HG03280 (cell line): ENCODE results near the gene CISD3.
"Not testable (repeated sequence)": the region's sequence is repeated elsewhere in the genome, so short reads cannot be mapped to it uniquely, and the experiment has no call there.

Source experiments
- ATAC-seq: cut with Tn5 transposase; IDR thresholded peaks from one replicate; pipeline ENCODE4 v1.9.1; 2021; ENCODE audit warnings: mild to moderate bottlenecking, moderate library complexity; ENCODE audit not compliant: unreplicated experiment

The CISD3 gene

DNA sequence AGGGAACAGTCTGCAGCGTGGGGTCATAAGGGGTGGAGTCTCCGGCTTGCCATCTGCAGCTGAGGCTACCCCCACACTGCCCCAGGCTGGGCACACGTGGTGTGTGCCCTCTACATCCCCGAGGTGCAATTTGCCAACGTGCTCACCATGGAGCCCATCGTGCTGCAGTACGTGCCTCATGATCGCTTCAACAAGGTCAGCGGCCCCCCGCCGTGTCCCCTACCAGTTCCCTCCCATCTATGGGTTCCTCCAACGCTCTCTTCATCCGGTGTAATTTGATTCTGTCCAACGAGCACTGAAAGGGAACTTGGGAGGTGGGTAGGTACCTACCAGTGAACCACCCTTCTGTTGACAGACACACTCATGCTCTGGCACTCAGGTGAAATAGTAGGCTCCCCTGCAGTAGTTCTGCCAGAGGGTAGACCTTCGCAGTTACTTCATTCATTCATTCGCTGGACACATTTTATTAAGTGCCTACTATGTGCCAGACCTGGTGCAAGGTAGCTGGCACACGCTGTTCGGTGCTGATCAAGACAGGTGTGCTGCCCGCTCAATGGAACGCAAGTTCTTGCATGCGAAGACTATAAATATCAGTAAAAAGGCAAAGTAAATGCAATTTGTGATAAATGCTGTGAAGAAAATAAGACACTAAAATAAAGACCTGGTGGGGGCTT is 22.3 kb upstream of the CISD3 start:
- ATAC-seq, result no peak

DNA sequence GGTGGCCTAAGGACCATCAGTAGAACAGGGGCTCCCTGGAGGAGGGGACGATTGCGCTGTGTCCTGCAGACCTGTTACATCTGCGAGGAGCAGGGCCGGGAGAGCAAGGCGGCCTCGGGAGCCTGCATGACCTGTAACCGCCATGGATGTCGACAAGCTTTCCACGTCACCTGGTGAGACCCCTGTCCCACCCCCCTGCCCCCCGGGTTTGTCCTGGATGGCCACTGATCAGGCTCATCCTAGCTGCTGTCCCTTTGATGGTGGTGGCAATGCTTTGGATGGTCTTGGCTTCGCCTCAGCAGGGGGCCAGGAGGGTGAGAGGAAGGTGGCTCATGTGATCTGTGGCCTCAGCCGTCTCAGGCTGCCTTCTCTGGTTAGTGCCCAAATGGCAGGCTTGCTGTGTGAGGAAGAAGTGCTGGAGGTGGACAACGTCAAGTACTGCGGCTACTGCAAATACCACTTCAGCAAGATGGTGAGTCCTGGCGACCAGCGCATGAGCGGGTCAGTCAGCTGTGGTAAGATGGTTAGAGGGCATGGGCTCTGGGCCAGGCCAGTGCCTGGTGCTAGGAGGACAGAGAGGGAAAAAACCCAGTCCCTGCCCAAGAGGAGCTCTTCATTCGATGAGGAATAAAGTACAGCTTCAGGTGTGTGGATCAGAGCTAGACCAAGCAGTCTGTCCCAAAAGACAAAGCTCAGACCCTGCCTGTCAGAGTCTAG is 20.9 kb upstream of the CISD3 start:
- ATAC-seq, result no peak

DNA sequence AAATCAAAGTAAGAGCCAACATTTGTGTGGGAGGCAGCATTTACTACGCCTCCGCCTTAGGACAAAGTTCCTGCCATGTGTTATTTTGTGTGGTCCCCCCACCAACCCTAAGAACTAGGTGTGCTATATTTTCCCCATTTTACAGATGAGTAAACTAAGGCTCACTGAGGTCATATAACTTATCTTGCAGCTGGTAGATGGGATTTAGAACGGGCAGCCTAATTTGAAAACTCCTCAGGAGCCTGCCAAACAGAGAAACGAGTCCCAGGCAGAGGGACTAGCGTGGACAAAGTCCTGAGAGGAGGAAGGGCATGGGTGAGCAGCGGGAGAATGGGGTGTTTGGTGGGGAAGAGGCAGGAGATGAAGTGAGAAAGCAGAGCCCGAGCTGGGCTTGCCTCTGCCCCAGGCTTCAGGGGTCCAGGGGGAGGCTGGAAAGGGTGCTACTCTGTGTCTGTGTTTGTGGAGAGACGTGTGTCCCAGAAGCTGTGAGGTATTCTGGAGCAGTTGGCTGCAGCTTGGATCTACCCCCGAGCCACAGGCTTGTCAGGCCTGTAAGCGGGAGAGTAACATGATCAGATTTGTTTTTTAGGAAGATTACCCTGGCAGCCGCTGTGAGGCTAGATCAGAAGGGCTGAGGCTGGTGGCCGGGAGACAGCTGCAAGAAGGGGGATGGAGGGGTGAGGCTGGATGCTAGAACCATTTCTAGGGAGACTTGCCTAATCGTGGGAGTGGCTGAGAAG is 20.1 kb upstream of the CISD3 start:
- no peak for ATAC-seq

GRCh38 chr17:38710604-38710962 is 19.6 kb upstream of the CISD3 start:
- no peak for ATAC-seq

DNA sequence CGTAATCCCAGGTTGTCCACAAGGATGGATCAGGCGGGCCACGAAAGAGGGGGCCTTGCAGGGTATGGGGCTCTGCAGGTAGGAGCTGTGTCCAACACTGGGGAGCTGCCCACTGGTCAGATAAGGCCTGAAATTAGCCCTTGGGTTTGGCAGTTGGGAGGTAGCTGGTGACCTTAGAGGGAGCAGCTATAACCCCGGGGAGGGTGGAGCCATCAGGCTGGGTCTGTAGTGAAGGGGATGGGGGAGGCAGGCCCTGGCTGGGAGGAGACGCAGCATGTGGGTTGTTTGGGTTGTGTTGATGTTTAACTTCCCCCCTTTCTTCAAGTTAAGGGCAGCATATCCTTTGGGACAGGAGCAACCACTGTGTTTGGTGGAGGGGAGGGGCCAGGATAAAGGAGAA is 19.2 kb upstream of the CISD3 start:
- ATAC-seq, result no peak

DNA sequence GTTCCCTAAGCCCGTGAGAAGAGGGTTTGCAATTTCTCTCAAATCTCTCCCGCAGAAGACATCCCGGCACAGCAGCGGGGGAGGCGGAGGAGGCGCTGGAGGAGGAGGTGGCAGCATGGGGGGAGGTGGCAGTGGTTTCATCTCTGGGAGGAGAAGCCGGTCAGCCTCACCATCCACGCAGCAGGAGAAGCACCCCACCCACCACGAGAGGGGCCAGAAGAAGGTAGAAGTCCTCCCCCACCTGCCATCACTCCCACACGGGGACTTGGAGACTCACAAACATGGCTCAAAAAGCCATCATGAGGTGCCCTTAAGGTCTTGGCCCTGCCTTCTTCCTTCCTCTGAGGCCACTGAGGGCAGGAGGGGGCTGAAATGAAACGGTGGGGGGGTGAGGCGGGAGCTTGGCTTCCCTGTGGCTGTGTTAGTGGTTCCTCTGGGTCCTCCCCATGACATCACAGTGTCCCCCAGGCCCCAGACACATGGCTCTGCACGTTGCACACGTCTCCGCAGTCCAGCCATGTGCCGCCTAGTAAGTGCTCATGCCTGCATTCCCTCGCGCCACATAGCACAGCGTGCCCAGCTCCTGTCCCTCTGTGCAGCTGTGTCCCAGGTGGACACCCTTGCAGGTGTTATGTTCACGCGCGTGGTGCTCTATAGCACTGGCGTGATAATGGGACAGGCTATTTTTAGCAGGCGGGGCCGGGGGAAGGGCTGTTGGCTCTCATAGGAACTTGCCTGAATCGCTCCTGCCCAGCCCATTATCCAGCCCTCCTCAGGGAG is 18.2 kb upstream of the CISD3 start:
- ATAC-seq, result no peak

GRCh38 chr17:38712593-38712992 is 17.5 kb upstream of the CISD3 start:
- ATAC-seq, result no peak

DNA sequence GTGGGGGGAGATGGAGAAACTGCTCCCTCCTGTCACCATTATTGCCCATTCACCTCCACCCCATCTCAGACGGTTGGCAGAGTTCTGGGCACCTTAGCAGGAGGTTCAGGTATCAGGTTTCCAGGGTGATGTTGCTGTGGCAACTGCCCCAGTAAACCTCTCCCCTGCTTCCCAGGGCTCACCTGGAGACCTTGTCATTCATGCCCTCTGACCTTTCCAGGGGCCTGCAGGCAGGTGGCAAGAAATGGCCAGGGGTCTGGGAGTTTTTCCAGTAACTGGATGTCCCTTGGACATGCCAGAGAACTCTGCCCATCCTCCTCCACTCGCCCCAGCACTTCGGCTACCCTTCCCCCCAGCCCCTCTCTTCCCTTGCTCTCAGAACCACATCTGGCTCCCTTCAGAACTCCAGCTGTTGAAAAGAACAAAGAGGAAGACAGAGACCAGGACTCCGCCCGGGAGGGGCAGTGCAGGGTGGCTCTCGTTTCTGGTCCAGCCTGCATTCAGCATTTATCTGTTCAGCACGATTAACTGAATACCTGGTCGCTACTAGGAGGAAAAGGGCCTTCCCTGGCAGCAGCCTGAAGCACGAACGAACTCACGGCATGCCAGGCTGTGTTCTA is 16.6 kb upstream of the CISD3 start:
- no peak for ATAC-seq

- no peak for ATAC-seq
Measured at GRCh38 chr17:38715216-38715943, 14.8 kb upstream of the CISD3 start.

- ATAC-seq, result no peak
Measured at GRCh38 chr17:38716368-38717005, 13.7 kb upstream of the CISD3 start.

DNA sequence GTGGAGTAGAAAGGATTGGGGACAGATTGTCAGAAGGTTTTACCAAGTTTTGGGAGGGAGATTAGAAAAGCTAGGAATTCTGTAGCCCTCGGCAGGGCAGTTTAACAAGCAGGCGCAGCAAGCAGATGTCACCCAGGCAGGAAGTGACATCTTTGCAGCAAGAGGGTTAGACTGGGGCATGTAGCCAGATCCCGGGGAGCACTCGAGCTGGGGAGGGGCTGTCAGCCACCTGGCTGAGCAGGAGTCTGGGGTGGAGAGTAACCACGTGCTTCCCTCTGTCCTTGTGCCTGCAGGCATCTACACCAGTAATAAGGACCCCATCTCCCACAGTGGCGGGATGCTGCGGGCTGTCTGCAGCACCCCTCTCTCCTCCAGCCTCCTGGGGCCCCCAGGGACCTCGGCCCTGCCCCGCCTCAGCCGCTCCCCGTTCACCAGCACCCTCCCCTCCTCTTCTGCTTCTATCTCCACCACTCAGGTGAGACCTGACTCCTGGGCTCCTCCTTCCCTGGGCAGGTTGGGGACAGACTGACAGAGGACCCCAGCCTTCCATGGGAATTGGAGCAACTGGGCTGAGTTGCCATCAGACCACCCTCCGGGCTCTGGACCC is 12.9 kb upstream of the CISD3 start:
- no peak for ATAC-seq

DNA sequence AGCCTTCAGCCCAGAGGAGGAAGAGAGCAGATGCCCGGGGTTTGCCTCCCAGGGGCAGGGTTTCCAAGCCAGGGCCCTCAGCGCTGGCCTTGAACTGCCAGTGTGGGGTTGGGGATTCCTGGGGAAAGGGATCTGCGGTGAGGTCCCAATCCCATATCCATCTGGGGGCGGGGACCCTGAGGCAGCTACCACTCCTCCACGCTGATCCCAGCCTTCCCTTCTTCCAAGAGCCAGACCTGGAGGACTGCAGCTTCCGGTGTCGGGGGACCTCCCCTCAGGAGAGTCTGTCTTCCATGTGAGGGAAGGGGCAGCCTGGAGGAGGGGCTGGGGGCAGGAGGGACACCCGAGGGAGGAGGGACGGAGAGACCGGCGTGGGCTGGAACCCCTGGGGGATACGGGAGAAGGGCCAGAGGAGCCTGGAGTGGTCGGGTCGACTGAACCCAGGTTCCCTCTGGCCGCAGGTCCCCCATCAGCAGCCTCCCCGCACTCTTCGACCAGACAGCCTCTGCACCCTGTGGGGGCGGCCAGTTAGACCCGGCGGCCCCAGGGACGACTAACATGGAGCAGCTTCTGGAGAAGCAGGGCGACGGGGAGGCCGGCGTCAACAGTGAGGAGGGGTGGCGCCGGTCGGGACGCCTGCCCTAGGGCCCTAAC is 10.7 kb upstream of the CISD3 start:
- no peak for ATAC-seq

DNA sequence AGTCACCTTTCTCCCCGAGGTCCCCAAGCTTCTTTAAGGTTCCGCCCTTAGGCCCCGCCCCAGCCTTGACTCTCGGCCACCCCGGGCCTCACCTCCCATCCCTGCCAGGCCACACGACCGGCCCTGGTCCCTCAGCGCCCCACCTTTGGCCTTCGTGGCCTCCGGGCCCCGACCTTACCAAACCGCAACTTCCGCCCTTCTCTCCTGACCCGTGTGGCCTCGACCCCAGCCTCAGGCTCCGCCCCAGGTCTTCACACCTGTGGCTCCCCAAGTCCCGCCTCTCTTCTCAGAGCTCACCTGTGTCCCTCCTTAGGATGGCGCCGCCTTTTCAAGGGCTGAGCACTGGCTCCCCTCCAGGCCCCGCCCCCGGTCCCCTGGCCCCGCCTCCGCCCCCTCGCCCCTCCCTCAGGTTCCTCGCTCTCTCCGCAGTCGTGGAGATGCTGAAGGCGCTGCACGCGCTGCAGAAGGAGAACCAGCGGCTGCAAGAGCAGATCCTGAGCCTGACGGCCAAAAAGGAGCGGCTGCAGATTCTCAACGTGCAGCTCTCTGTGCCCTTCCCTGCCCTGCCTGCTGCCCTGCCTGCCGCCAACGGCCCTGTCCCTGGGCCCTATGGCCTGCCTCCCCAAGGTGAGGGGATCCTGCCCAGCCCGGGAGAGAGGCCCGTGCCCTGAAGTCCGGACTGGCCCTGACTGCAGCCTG is 10.0 kb upstream of the CISD3 start:
- ATAC-seq, result no peak

- ATAC-seq, result no peak
Measured at GRCh38 chr17:38720941-38721340, 9.2 kb upstream of the CISD3 start.

DNA sequence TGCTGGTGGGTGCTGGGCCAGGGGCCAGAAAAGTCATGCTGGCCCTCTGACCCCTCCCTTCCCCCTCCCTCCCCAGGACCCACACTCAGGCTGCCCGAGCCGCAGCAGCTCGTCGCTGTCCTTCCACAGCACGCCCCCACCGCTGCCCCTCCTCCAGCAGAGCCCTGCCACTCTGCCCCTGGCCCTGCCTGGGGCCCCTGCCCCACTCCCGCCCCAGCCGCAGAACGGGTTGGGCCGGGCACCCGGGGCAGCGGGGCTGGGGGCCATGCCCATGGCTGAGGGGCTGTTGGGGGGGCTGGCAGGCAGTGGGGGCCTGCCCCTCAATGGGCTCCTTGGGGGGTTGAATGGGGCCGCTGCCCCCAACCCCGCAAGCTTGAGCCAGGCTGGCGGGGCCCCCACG is 8.3 kb upstream of the CISD3 start:
- ATAC-seq, result no peak

GRCh38 chr17:38724337-38724988 is 5.7 kb upstream of the CISD3 start:
- ATAC-seq, result no peak

DNA sequence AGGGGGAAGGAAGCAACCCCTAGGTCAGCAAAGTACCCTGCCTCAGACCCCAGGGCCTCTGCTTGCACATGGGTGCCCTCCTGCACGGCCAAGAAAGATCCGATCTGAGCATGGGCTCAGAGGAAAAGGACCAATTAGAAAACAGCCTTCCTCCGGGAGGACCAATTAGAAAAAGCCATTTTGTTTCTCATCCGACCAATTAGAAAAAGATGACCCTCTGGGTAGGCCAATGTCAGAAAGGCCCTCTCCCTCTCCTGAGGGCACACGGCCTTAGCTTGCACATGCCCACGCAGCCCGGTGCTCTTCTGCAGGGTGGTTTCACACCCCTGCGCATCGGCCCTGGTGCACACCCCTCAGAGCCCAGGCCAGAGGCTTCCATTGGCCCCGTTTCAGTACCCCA is 5.1 kb upstream of the CISD3 start:
- no peak for ATAC-seq

DNA sequence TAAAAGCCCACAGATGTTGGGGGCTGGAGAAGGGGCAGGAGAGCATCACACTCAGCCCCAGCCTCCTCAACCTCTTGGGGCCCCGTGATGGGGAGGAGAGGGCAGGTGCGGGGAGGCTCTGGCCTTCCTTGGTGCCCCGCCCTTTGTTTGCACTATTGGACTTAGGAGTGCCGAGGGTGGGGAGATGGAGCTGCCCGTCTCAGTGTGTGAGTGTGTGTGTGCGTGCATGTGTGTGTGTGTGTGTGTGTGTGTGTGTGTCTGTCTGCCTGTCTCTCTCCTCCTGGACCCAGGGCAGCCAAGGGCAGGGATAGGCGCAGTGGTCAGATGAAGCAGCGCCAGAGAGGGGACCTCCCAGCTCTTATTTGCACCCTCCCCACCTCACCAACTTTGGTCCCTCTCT is 4.0 kb upstream of the CISD3 start:
- ATAC-seq, result not testable (repeated sequence)
